GM19467 (cell line): ENCODE data around the gene MAGEB4.

Experiments used
- ATAC-seq: cut with Tn5 transposase; IDR thresholded peaks from one replicate; pipeline ENCODE4 v1.9.1; 2021; ENCODE audit warnings: mild to moderate bottlenecking, moderate library complexity; ENCODE audit not compliant: unreplicated experiment

The MAGEB4 gene

DNA sequence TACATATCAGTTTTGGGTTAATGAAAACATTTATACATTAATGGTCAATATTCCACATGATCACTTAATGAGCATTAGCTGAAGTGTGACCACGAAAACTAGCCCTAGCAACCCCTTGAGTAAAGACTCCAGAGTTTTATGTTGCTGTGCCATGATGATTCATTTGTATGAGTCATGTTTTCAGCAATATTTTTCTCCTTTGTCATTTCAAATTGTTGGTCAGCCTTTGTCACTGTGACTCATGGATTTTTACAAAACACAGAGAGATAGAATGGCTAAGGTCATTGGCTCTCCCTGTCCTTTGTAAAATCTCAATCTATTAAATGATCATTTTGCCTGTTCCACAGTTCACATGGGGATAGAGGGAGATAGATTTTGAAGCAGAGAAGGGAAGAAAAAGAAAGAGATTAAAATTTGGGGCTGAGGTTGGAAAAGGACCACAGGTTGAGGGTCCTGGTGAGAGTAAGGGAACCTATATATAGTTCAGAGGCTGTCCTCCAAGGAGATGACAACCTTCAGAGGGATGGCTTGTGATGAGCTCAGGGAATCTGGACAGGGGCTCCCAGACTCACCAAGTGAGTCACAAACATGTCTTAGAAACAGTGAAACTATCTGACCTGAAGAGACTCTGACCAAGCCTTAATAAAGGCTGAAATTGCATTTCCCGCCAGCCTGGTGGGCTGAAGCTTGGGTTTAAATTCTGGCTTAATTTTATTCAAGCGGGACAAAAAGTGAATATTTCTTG is 41.8 kb downstream of the MAGEB4 start:
- ATAC-seq: no peak
